Measurements from ENCODE around the gene SLC34A2.

The SLC34A2 gene

DNA sequence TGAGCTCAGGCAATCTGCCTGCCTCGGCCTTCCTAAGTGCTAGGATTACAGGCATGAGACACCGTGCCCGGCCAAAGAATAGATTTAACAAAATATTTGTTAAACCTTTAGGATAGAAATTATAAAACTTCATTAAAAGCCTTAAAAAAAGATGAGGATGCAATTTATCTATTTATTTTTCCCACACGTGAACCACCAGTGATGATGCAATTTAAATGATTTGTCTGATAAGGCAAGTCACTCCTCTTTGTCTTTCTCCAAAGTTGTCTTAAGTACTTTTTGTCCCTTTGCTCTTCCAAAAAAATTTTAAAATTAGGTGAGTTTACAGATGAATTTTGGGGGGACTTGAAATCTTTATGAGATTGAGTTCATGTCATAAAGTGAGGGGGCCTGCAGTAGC lies 58.2 kb downstream of the SLC34A2 start:
- DNase-seq (ENCODE audit: extremely low spot score, insufficient read length, low read depth) (no peak), FAIRE-seq (no peak)

DNA sequence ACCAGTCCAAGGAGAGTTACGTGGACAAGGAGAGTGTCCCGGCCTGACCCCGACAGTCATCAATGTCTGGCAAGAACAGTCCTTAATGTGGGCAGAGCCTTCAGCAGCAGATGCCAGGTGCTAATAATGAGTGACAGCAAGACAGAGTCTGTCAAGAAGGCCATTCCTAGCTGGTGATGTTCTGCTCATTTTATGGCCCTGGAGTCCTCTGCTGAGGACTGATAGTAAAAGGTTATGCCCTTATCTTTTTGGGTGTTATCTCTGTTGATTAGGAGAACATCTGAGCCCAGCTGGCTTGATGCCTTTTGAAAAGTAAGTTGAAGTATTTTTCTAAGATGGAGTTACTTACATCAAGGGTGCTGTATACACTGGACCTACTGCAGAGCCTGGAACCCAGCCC lies 67.3 kb downstream of the SLC34A2 start:
- FAIRE-seq (no peak), DNase-seq (ENCODE audit: extremely low spot score, insufficient read length, low read depth) (no peak)

DNA sequence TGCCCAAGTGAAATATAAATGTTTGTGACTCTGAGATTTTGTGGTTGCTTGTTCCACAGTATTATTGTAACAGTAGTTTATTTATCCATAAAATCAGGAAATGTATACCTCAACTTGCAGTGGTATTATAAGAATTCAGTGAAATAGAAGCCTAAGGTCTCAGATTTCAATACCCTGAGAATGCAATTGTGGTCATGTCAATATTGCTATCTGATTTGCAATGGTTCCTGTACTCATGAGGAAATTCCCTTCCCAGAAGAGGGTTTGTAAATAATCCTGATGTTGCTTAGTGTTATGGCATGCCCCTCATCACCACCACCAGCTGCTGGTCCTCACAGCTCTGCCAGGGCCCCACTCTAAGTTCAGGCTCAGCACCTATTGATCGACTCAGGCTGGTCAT lies 67.8 kb downstream of the SLC34A2 start:
- FAIRE-seq (no peak), DNase-seq (ENCODE audit: extremely low spot score, insufficient read length, low read depth) (no peak)

DNA sequence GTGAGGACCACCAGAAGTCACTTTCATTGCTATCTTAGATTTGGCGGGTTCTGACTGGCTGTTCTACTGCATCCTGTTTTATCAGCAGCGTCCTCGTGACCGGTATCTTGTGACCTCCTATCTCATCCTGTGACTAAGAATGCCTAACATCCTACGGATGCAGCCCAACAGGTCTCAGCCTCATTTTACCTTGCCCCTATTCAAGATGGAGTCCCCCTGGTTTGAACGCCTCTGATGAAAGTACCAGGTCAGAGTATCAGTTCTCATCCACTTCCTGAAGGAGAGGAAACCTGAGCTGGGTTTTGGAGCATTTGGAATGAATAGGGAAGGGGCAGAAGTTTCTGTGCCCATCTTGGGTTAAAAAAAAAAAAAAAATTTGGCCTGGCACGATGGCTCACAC lies 70.2 kb downstream of the SLC34A2 start:
- DNase-seq (ENCODE audit: extremely low spot score, insufficient read length, low read depth) = no peak
- FAIRE-seq = no peak

DNA sequence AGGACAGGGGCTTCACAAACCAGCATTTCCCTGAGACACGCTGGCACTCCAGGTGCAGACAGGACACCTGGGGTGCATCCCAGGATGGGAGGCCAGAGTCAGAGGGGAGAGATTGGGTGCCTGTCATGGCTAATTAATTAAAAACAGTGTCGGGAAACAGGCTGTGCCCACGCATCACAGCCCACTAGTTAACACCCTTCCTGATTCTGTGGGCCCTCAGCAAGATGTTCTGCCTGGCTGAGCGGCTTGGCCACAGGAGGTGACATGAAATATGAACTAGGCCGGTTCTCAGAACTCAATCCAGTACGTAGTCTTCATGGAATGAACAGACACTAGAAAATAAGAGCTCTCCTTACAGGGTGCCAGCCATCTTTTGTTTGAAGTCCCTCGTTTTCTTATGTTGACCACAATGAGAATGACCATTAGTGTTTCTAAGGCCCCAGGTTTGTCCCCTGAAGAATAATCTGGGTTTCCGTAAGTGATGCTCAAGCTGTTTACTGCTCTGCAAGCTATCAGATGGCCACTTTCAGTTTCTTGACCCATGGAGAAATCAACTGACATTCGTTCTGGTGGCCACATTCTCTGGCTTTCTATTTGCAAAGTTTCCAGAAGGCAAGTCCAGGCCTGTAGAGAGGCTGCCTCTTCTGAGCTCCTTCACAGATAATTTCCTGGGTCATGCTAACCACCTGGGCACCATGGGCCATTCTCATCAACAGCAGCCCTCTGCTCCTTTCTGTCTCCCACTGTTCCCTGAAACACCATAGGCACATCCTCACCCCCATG lies 72.3 kb downstream of the SLC34A2 start:
- FAIRE-seq (peak; percentile 80), DNase-seq (ENCODE audit: extremely low spot score, insufficient read length, low read depth) (peak; percentile 25)

Data from GM18507 (cell line).